Loucy (cell line): Measurements from ENCODE around the gene TLE3.

ENCODE experiments used
- CTCF ChIP-seq: fragments of 200-600 bp; sonication (generic); conservative IDR thresholded peaks from 2 replicates; pipeline ENCODE4 v1.5.1; 2014; ENCODE audit warnings: mild to moderate bottlenecking, antibody characterized with exemption, low read length
- EZH2phosphoT487 ChIP-seq: fragments of 200-600 bp; IDR thresholded peaks from 2 replicates; pipeline ENCODE4 v1.6.1; 2018; ENCODE audit warnings: antibody characterized with exemption, mild to moderate bottlenecking, moderate library complexity, borderline replicate concordance

GRCh38 chr15:70033109-70033508 lies 64.6 kb downstream of the TLE3 start:
- TF ChIP-seq CTCF (no peak), EZH2phosphoT487 (no peak)
